Measurements from ENCODE around the gene COLGALT1.
A peak's percentile ranks its signal among the peaks of the same experiment; 100 is the strongest.
"Not testable (repeated sequence)": the region's sequence is repeated elsewhere in the genome, so short reads cannot be mapped to it uniquely, and the experiment has no call there.

COLGALT1 gene

GRCh38 chr19:17549085-17549740 lies 6.2 kb upstream of the COLGALT1 start:
- H3K27ac ChIP-seq (ENCODE audit: extremely low read depth, low read depth, low read length), result no peak overlapping the region
- no peaks in the 10 kb centered on the region for H3K9me3 ChIP-seq (ENCODE audit: control insufficient read depth, insufficient read depth, low read depth, low read length)
- H3K4me1 ChIP-seq (ENCODE audit: control insufficient read depth, insufficient read depth, low read length), result no peaks in the 10 kb centered on the region
- H3K4me3 ChIP-seq (ENCODE audit: low read depth, low read length), result no peak overlapping the region
- no peak for TF ChIP-seq ZNF404 (tag by site-specific recombination; IDR thresholded peaks at IDR 0.05)
- no peak for TF ChIP-seq ZNF747 (tag by site-specific recombination; IDR thresholded peaks at IDR 0.05)
- TF ChIP-seq ZBTB17 (tag by site-specific recombination; IDR thresholded peaks at IDR 0.05), result peak; percentile 86
- TF ChIP-seq ZNF23 (tag by site-specific recombination; IDR thresholded peaks at IDR 0.05; ENCODE audit: borderline replicate concordance), result peak; percentile 99
- TF ChIP-seq ZSCAN16 (tag by site-specific recombination; IDR thresholded peaks at IDR 0.05), result no peak
- TF ChIP-seq ZNF324 (tag by site-specific recombination; IDR thresholded peaks at IDR 0.05), result no peak
- TF ChIP-seq SETDB1 (IDR thresholded peaks at IDR 0.05; ENCODE audit: insufficient read length, low read length), result peak; percentile 74
- ChIA-PET POLR2A (no interaction called here), CTCF (interaction anchor here (0.6 to 0.7 kb wide), 2 partner anchors 16 to 939 kb away, joined by 3 read pairs; no protein-coding TSS in a partner anchor)
- no peaks in the 10 kb centered on the region for H3K36me3 ChIP-seq (ENCODE audit: control insufficient read depth in 2 of 2, insufficient read depth in 1 of 2, low read length in 2 of 2)

GRCh38 chr19:17550076-17550667 lies 5.3 kb upstream of the COLGALT1 start:
- POLR2A ChIA-PET, result no interaction called here

DNA sequence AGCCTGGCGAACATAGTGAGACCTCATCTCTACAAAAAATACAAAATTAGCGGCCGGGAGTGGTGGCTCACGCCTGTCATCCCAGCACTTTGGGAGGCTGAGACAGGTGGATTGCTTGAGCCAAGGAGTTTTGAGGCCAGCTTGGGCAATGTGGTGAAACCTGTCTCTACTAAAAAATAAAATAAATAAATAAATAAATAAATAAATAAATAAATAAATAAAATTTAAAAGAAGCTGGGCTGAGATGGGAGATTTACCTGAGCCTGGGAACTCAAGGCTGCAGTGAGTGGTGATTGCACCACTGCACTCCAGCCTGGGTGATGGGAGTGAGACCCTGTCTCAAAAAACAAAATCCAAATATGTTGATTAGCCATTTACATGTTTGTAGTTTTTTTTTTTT lies 2.7 kb upstream of the COLGALT1 start:
- CTCF ChIA-PET, result interaction anchor here (1.3 to 1.5 kb wide), 4 partner anchors 21 to 214 kb away, joined by 4 to 6 read pairs (median 5); no protein-coding TSS in a partner anchor
- POLR2A ChIA-PET, result interaction anchor here (1.0 kb wide), 1 partner anchor 53 kb away, joined by 4 read pairs; no protein-coding TSS in a partner anchor
- H3K4me1 ChIP-seq (ENCODE audit: control insufficient read depth, insufficient read depth, low read length); H3K9me3 ChIP-seq (ENCODE audit: control insufficient read depth, insufficient read depth, low read depth, low read length); H3K27ac ChIP-seq (ENCODE audit: extremely low read depth, low read depth, low read length); H3K4me3 ChIP-seq (ENCODE audit: low read depth, low read length); H3K36me3 ChIP-seq (ENCODE audit: control insufficient read depth in 2 of 2, insufficient read depth in 1 of 2, low read length in 2 of 2): not testable (repeated sequence)
- TF ChIP-seq ZNF558 (tag by site-specific recombination; IDR thresholded peaks at IDR 0.05) (peak; percentile 67), ZNF654 (tag by site-specific recombination; IDR thresholded peaks at IDR 0.05; ENCODE audit: low read depth) (peak; percentile 29; the same call in 1 of the 2 replicates), REST (tag by site-specific recombination; IDR thresholded peaks at IDR 0.05) (peak; percentile 59; the same call in 1 of the 2 replicates), ZNF138 (tag by site-specific recombination; IDR thresholded peaks at IDR 0.05; ENCODE audit: borderline replicate concordance) (0 out of 2 replicates have a peak, but pooled peaks have one; percentile 56), ZNF623 (tag by site-specific recombination; IDR thresholded peaks at IDR 0.05) (peak; percentile 82), ZNF426 (tag by site-specific recombination; IDR thresholded peaks at IDR 0.05) (peak; percentile 85), ZBTB8A (tag by site-specific recombination; IDR thresholded peaks at IDR 0.05) (peak; percentile 77), ZNF394 (tag by site-specific recombination; IDR thresholded peaks at IDR 0.05; ENCODE audit: borderline replicate concordance) (peak; percentile 90; the same call in 1 of the 2 replicates), ZNF433 (tag by site-specific recombination; IDR thresholded peaks at IDR 0.05; ENCODE audit: low read depth) (peak; percentile 32; the same call in 1 of the 2 replicates)
- TF ChIP-seq, protein P1, sequence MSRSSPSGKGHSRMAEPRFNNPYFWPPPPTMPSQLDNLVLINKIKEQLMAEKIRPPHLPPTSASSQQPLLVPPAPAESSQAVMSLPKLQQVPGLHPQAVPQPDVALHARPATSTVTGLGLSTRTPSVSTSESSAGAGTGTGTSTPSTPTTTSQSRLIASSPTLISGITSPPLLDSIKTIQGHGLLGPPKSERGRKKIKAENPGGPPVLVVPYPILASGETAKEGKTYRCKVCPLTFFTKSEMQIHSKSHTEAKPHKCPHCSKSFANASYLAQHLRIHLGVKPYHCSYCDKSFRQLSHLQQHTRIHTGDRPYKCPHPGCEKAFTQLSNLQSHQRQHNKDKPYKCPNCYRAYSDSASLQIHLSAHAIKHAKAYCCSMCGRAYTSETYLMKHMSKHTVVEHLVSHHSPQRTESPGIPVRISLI (tag by site-specific recombination; IDR thresholded peaks at IDR 0.05), result peak; percentile 53; the same call in 1 of the 2 replicates
- TF ChIP-seq, protein P2, sequence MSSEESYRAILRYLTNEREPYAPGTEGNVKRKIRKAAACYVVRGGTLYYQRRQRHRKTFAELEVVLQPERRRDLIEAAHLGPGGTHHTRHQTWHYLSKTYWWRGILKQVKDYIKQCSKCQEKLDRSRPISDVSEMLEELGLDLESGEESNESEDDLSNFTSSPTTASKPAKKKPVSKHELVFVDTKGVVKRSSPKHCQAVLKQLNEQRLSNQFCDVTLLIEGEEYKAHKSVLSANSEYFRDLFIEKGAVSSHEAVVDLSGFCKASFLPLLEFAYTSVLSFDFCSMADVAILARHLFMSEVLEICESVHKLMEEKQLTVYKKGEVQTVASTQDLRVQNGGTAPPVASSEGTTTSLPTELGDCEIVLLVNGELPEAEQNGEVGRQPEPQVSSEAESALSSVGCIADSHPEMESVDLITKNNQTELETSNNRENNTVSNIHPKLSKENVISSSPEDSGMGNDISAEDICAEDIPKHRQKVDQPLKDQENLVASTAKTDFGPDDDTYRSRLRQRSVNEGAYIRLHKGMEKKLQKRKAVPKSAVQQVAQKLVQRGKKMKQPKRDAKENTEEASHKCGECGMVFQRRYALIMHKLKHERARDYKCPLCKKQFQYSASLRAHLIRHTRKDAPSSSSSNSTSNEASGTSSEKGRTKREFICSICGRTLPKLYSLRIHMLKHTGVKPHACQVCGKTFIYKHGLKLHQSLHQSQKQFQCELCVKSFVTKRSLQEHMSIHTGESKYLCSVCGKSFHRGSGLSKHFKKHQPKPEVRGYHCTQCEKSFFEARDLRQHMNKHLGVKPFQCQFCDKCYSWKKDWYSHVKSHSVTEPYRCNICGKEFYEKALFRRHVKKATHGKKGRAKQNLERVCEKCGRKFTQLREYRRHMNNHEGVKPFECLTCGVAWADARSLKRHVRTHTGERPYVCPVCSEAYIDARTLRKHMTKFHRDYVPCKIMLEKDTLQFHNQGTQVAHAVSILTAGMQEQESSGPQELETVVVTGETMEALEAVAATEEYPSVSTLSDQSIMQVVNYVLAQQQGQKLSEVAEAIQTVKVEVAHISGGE (tag by site-specific recombination; conservative IDR thresholded peaks at IDR 0.05; ENCODE audit: low read depth), result peak; percentile 66

More at GRCh38 chr19:17550076-17550667, 5.3 kb upstream of the COLGALT1 start:
- CTCF ChIA-PET, result interaction anchor here (0.7 kb wide), 1 partner anchor 938 kb away, joined by 3 read pairs; no protein-coding TSS in a partner anchor
- Histone ChIP-seq H3K36me3 (ENCODE audit: control insufficient read depth in 2 of 2, insufficient read depth in 1 of 2, low read length in 2 of 2) (no peaks in the 10 kb centered on the region), H3K9me3 (ENCODE audit: control insufficient read depth, insufficient read depth, low read depth, low read length) (no peaks in the 10 kb centered on the region), H3K27ac (ENCODE audit: extremely low read depth, low read depth, low read length) (no peak overlapping the region), H3K4me3 (ENCODE audit: low read depth, low read length) (no peak overlapping the region), H3K4me1 (ENCODE audit: control insufficient read depth, insufficient read depth, low read length) (no peaks in the 10 kb centered on the region)
- TF ChIP-seq ZNF311 (tag by site-specific recombination; IDR thresholded peaks at IDR 0.05; ENCODE audit: borderline replicate concordance) (no peak), ZNF121 (tag by site-specific recombination; IDR thresholded peaks at IDR 0.05) (0 out of 2 replicates have a peak, but pooled peaks have one; percentile 49), ZNF23 (tag by site-specific recombination; IDR thresholded peaks at IDR 0.05; ENCODE audit: borderline replicate concordance) (no peak)
- TF ChIP-seq, protein P3, sequence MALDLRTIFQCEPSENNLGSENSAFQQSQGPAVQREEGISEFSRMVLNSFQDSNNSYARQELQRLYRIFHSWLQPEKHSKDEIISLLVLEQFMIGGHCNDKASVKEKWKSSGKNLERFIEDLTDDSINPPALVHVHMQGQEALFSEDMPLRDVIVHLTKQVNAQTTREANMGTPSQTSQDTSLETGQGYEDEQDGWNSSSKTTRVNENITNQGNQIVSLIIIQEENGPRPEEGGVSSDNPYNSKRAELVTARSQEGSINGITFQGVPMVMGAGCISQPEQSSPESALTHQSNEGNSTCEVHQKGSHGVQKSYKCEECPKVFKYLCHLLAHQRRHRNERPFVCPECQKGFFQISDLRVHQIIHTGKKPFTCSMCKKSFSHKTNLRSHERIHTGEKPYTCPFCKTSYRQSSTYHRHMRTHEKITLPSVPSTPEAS (tag by site-specific recombination; IDR thresholded peaks at IDR 0.05), result no peak
